DOHH2 (cell line): ENCODE results near the gene SMIM8.

Experiments used
- CTCF ChIP-seq: fragments of 200-600 bp; sonication (generic); IDR thresholded peaks from one replicate; pipeline ENCODE4 v1.5.1; 2014; ENCODE audit warnings: antibody characterized with exemption, mild to moderate bottlenecking, low read depth, low read length; ENCODE audit not compliant: poor library complexity, severe bottlenecking
- EZH2phosphoT487 ChIP-seq: fragments of 200-600 bp; sonication (generic); IDR thresholded peaks from 2 replicates; pipeline ENCODE4 v1.6.1; 2017; ENCODE audit warnings: borderline replicate concordance, mild to moderate bottlenecking, antibody characterized with exemption, low read length, moderate library complexity, mixed read lengths

DNA sequence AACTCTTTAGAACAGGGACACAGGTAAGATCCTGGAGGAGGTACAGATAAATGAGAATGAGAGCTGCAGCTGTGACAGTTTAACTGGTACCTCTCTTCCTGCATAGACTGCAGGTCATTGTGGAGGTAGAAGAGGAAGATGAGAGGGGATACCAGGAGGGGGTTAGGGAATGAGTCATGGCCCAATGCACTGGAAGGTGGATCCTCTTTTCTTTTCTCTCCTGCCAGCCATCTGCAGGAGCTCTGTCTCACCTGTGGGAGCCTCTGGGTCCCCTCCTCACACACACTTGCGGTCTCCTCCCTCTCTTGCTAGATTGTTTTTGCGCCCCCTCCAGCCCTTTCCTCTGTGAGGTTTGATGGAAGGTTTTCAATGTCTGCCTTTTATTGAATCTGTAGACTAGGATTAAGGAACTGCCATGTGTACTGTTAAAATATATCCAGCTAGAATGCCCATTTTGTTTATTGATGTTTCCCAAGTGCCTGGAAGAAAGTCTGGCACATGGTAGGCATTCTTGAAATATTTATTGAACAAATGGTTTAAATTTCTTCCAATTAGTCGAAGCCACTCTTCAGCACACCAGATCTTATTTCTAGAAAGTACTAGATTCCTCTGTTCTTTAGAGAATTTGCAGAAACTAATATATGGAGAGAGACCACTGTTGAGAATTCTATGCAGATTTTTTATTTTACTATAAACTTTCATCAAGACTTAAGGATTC lies 35.2 kb downstream of the SMIM8 start:
- TF ChIP-seq CTCF (no peak), EZH2phosphoT487 (no peak)
